Body of pancreas (tissue), 4 donors: ENCODE data around the gene THADA. TPM values are rescaled to one million over a fixed set of nuclear protein-coding genes. Genes with fewer than 3 reads are reported as not detected.

Experiments
- ATAC-seq: fragments of 150-250 bp; one replicate; pipeline ENCODE4 v1.9.1; 2016
- DNase-seq, 4 donors: peaks; one replicate each; pipeline ENCODE4 v3.0.0-alpha.2; 2019
- H3K27ac ChIP-seq, 4 donors: fragments of 200-600 bp; sonication (generic); 1 replicate in 3 of 4; 2 replicates in 1 of 4; pipeline versions ENCODE4 v1.5.1 to v1.6.1; 2016 to 2019; ENCODE audit warnings: mild to moderate bottlenecking in 1 of 4, mixed read lengths in 1 of 4, moderate library complexity in 1 of 4
- H3K27me3 ChIP-seq, 2 donors: fragments of 200-600 bp; sonication (generic); one replicate each; pipeline ENCODE4 v1.6.0; 2016; ENCODE audit warnings: mild to moderate bottlenecking in 1 of 2
- H3K36me3 ChIP-seq, 2 donors: fragments of 200-600 bp; sonication (generic); replicated peaks in 1 of 2; 2 replicates each; pipeline ENCODE4 v1.5.1; 2016; ENCODE audit warnings: low read depth in 2 of 2; ENCODE audit not compliant: insufficient read depth in 1 of 2
- H3K4me1 ChIP-seq: fragments of 200-600 bp; sonication (generic); one replicate; pipeline ENCODE4 v1.6.0; 2016
- H3K4me3 ChIP-seq, 2 donors: fragments of 200-600 bp; sonication (generic); 1 replicate in 1 of 2; 2 replicates in 1 of 2; pipeline ENCODE4 v1.5.1; 2016 to 2019
- H3K9me3 ChIP-seq, 3 donors: fragments of 200-600 bp; sonication (generic); 1 replicate in 2 of 3; 2 replicates in 1 of 3; pipeline ENCODE4 v1.5.1; 2016
- POLR2A ChIP-seq, 3 donors: fragments of 450-650 bp; IDR thresholded peaks; one replicate each; pipeline ENCODE4 v1.6.1; 2016; ENCODE audit warnings: antibody characterized with exemption in 3 of 3, mild to moderate bottlenecking in 2 of 3
- WGBS, 2 donors: methylation state at CpG; one replicate each; pipeline ENCODE4 v1.1.5; 2017; 5-methylcytosine and 5-hydroxymethylcytosine counted together
- intact Hi-C: fragments of 100-400 bp; cut with DNase I; formaldehyde crosslinking; loops from one replicate; pipeline ENCODE4 v1.15.1; 2023
- total RNA-seq, 2 donors: library from RNA; depleted of rRNA; stranded (reverse); fragments of >200 nt; gene quantifications; one replicate each; pipeline ENCODE4 v1.1.0, GENCODE V29; 2016
- TF ChIP-seq, protein P1 (sequence below), 7 experiments: fragments of 450-650 bp in 4 of 7; fragments of 200-600 bp in 3 of 7; sonication (generic) in 3 of 7; IDR thresholded peaks; one replicate each; pipeline ENCODE4 v1.5.1; 2016 to 2019; ENCODE audit warnings: antibody characterized with exemption in 7 of 7

The THADA gene
- total RNA-seq, 2 donors from 2014 or later = 27.5 to 41.9 TPM

DNA sequence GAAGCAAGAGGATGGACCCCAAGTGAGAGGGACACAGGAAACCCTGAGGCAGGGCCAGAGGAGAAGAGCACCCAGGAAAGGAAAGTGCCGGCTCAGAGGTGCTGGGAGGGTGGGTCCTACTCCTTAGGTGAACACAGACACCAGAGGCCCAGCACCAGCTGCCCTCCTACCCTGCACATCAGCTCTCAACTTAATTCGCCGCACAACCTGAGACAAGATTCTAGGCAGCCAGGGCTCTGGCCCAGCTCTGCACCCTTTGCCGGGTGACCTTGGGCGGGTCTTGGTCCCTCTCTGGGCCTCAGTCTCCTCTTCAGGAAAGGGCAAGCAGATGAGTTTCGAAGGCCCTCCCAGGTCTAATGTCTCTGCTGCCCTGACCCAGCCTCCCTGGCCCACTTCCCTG, 397.6 kb downstream of the THADA start:
- H3K27me3 ChIP-seq = no peaks in the 10 kb centered on the region
- no peak overlapping the region for H3K4me3 ChIP-seq
- ATAC-seq (no peak), DNase-seq (no peak)
- no peak overlapping the region for H3K27ac ChIP-seq
- intact Hi-C loops = no loop called here
- H3K9me3 ChIP-seq = no peaks in the 10 kb centered on the region
- 97 to 100% methylated on average over 3 to 6 of the region's 6 CpGs for WGBS, 2 donors
- TF ChIP-seq, protein P1, sequence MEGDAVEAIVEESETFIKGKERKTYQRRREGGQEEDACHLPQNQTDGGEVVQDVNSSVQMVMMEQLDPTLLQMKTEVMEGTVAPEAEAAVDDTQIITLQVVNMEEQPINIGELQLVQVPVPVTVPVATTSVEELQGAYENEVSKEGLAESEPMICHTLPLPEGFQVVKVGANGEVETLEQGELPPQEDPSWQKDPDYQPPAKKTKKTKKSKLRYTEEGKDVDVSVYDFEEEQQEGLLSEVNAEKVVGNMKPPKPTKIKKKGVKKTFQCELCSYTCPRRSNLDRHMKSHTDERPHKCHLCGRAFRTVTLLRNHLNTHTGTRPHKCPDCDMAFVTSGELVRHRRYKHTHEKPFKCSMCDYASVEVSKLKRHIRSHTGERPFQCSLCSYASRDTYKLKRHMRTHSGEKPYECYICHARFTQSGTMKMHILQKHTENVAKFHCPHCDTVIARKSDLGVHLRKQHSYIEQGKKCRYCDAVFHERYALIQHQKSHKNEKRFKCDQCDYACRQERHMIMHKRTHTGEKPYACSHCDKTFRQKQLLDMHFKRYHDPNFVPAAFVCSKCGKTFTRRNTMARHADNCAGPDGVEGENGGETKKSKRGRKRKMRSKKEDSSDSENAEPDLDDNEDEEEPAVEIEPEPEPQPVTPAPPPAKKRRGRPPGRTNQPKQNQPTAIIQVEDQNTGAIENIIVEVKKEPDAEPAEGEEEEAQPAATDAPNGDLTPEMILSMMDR (IDR thresholded peaks at IDR 0.05) = no peak
- TF ChIP-seq POLR2A (IDR thresholded peaks at IDR 0.05) = no peak
- H3K36me3 ChIP-seq = no peaks in the 10 kb centered on the region
- H3K4me1 ChIP-seq = peaks cover 36% of the 10 kb centered on the region

DNA sequence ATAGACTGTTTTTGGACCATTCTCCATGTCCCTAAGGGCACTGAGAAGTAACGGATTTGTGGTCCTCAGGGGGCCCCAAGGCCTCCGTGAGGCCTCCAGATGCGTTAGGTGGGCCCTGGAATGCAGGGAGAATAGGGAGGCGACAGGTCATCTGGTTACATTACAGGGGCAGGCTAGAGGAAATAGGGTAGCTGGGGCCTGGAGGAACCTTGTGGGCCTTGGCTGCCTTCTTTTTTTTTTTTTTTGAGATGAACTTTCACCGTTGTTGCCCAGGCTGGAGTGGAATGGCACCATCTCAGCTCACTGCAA, 398.3 kb downstream of the THADA start:
- Histone ChIP-seq H3K27ac (no peak overlapping the region), H3K9me3 (no peaks in the 10 kb centered on the region), H3K27me3 (no peaks in the 10 kb centered on the region), H3K36me3 (no peaks in the 10 kb centered on the region), H3K4me3 (no peak overlapping the region), H3K4me1 (peaks cover 43% of the 10 kb centered on the region)
- no peak for ATAC-seq
- 86 to 96% methylated on average over 5 of the region's 5 CpGs for WGBS, 2 donors
- intact Hi-C loops = no loop called here
- TF ChIP-seq, protein P1 (IDR thresholded peaks at IDR 0.05) = no peak
- TF ChIP-seq POLR2A (IDR thresholded peaks at IDR 0.05) = no peak
- DNase-seq = no peak

DNA sequence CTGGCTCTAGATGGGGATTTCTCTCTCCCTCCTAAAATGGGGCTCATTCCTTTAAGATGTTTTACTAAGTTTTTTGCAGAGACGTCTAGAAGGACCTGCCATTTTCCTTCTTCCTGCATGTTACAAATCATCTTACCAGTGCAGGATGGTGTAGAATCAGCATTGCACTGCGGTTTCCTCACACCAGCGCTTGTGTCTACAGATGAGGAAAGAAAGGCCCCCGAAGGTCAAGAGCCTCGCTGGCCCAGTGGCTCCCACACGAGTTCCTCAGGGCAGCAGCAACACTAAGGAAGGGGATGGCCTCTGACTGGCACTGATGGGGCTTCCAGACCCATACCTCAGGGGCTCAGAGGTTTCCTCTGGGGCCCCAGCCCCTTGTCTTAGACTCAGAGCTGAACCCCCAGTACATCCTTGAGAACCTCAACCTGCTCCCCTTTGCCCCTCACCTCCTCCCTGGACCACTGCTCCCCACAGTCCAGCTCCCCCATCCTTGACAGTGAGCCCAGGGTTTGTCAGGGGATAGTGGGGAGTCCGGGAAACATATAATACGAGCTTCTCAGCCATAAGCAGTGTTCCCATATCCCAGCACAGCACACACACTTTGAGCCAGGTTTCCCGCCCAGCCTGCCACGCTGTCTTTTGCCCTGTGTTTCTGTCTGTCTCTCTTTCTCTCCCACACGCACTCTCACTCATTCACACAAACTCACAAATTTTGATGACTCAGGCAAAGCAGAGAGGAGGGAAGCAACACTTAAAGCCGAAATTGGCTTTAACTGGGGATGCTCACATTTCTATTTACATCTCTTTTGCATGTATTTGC, 398.9 kb downstream of the THADA start:
- no peaks in the 10 kb centered on the region for H3K36me3 ChIP-seq
- WGBS, 2 donors = 80 to 82% methylated on average over 12 of the region's 12 CpGs
- H3K4me1 ChIP-seq = peaks cover 49% of the 10 kb centered on the region
- no peak overlapping the region for H3K27ac ChIP-seq
- no peaks in the 10 kb centered on the region for H3K9me3 ChIP-seq
- DNase-seq (no peak), ATAC-seq (no peak)
- no peak overlapping the region for H3K4me3 ChIP-seq
- intact Hi-C loops = no loop called here
- TF ChIP-seq, protein P1 (IDR thresholded peaks at IDR 0.05) = no peak
- TF ChIP-seq POLR2A (IDR thresholded peaks at IDR 0.05) = no peak
- no peaks in the 10 kb centered on the region for H3K27me3 ChIP-seq

DNA sequence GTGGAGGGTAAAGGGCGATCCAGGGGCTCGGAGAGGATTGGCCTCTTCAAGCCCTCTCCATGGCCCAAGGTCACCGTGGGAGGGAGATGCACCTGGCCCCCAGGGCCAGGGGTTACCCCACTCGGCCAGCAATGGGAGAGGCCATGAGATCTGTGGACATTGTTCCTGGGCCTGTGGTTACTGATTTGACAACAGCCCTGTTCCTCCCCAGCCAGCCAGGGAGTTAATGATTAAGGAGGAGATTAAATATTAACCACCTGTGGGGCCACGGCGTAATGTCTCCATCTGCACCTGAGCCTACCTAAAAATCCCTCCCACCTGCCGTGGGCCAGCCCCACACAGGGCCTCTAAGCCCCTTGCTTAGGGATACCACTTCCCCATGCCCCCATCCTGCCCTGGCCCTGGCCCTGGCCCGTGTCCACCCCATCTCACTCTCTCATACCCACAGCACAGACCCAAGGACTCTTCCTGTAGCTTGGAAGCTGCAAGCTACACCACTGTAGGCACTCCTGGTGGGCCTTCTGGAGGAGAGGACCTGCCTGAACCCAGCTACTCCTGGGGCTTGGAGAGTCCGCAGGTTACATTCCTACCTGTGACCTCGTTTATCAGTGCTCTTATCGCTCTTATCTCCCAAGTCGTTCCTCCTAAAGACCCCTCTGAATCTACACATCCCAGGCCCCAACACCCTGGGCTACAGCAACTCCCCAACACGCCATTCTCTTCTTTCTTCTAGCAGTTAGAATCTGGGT, 401.5 kb downstream of the THADA start:
- TF ChIP-seq, protein P1 (IDR thresholded peaks at IDR 0.05) = no peak
- peak in 2 of 3 donors; percentile 19 to 48 for TF ChIP-seq POLR2A (IDR thresholded peaks at IDR 0.05)
- Histone ChIP-seq H3K4me3 (no peak overlapping the region), H3K27ac (peak overlapping the region; percentile 91 to 94 (median 94)), H3K27me3 (no peaks in the 10 kb centered on the region), H3K9me3 (no peaks in the 10 kb centered on the region), H3K36me3 (no peaks in the 10 kb centered on the region), H3K4me1 (peaks cover 43% of the 10 kb centered on the region)
- ATAC-seq (peak; percentile 91), DNase-seq (peak; percentile 83 to 91 (median 88))
- intact Hi-C loops = no loop called here
- WGBS, 2 donors = 16 to 19% methylated on average over 13 of the region's 13 CpGs
